Stimulated activated CD8-positive, alpha-beta memory T cell treated with anti-CD3 and anti-CD28 coated beads, Interleukin-15, amount 100 ng/mL, for 1 hour (primary cell): ENCODE measurements around the gene GRIA3.
"Not testable (repeated sequence)": the region's sequence is repeated elsewhere in the genome, so short reads cannot be mapped to it uniquely, and the experiment has no call there.

Experiments
- DNase-seq: peaks from one replicate; pipeline ENCODE4 v3.0.0-alpha.2; 2020; ENCODE audit warnings: low read depth

GRIA3 gene

GRCh38 chrX:123274796-123275195, 90.7 kb downstream of the GRIA3 start:
- no peak for DNase-seq

GRCh38 chrX:123277347-123277746, 93.3 kb downstream of the GRIA3 start:
- DNase-seq: no peak

GRCh38 chrX:123277821-123278220, 93.7 kb downstream of the GRIA3 start:
- no peak for DNase-seq

- DNase-seq: no peak
Observed at GRCh38 chrX:123282241-123282640, 98.2 kb downstream of the GRIA3 start.

- not testable (repeated sequence) for DNase-seq
Observed at GRCh38 chrX:123283407-123283806, 99.3 kb downstream of the GRIA3 start.

GRCh38 chrX:123291623-123292022, 107.5 kb downstream of the GRIA3 start:
- DNase-seq: no peak

- DNase-seq: no peak
Observed at GRCh38 chrX:123298026-123298425, 113.9 kb downstream of the GRIA3 start.

GRCh38 chrX:123303429-123303828, 119.4 kb downstream of the GRIA3 start:
- DNase-seq: no peak

GRCh38 chrX:123308658-123309057, 124.6 kb downstream of the GRIA3 start:
- no peak for DNase-seq

GRCh38 chrX:123310112-123310511, 126.0 kb downstream of the GRIA3 start:
- no peak for DNase-seq

- no peak for DNase-seq
Observed at GRCh38 chrX:123311486-123311885, 127.4 kb downstream of the GRIA3 start.

- DNase-seq: no peak
Observed at GRCh38 chrX:123313486-123313885, 129.4 kb downstream of the GRIA3 start.

GRCh38 chrX:123320622-123321021, 136.5 kb downstream of the GRIA3 start:
- no peak for DNase-seq

GRCh38 chrX:123322536-123322935, 138.5 kb downstream of the GRIA3 start:
- DNase-seq: no peak

- DNase-seq: no peak
Observed at GRCh38 chrX:123324625-123325024, 140.5 kb downstream of the GRIA3 start.

- no peak for DNase-seq
Observed at GRCh38 chrX:123330229-123330942, 146.3 kb downstream of the GRIA3 start.

- no peak for DNase-seq
Observed at GRCh38 chrX:123331349-123331748, 147.3 kb downstream of the GRIA3 start.

GRCh38 chrX:123331859-123332258, 147.8 kb downstream of the GRIA3 start:
- DNase-seq: no peak

GRCh38 chrX:123336666-123337065, 152.6 kb downstream of the GRIA3 start:
- DNase-seq: no peak

- DNase-seq: no peak
Observed at GRCh38 chrX:123337886-123338639, 154.0 kb downstream of the GRIA3 start.

GRCh38 chrX:123339221-123339905, 155.3 kb downstream of the GRIA3 start:
- no peak for DNase-seq

- no peak for DNase-seq
Observed at GRCh38 chrX:123340696-123341095, 156.6 kb downstream of the GRIA3 start.

- DNase-seq: no peak
Observed at GRCh38 chrX:123348468-123348867, 164.4 kb downstream of the GRIA3 start.
